HEK293 (cell line): ENCODE results near the gene FOXN3.

Experiments
- CTCF ChIA-PET: fragments of 350-600 bp; formaldehyde crosslinking; extraction: SDS; loops from one replicate; lab custom pipeline; 2021; ENCODE audit warnings: antibody characterized with exemption; lab: Yijun Ruan, JAX
- POLR2A ChIA-PET: fragments of 300-600 bp; formaldehyde crosslinking; extraction: SDS; loops from one replicate; lab custom pipeline; 2020; ENCODE audit warnings: antibody characterized with exemption, inconsistent platforms; lab: Yijun Ruan, JAX
- H3K27ac ChIP-seq: fragments of 200-500 bp; sonication (Bioruptor generic); 2 replicates; pipeline ENCODE4 v1.5.1; 2014; ENCODE audit warnings: low read depth, low read length, control low read depth, inconsistent platforms; ENCODE audit errors: extremely low read depth
- H3K36me3 ChIP-seq, 2 experiments: fragments of 200-500 bp in 1 of 2; sonication (Bioruptor generic) in 1 of 2; 1 replicate in 1 of 2; 2 replicates in 1 of 2; pipeline ENCODE4 v1.5.1; 2014 to 2017; ENCODE audit warnings: inconsistent platforms in 2 of 2, low read length in 2 of 2; ENCODE audit not compliant: control insufficient read depth in 2 of 2, insufficient read depth in 1 of 2
- H3K4me1 ChIP-seq: fragments of 200-500 bp; sonication (Bioruptor generic); 2 replicates; pipeline ENCODE4 v1.5.1; 2014; ENCODE audit warnings: mild to moderate bottlenecking, low read length, inconsistent platforms; ENCODE audit not compliant: control insufficient read depth, insufficient read depth
- H3K4me3 ChIP-seq: 2 replicates; pipeline ENCODE4 v1.5.1; 2011; ENCODE audit warnings: low read depth, mild to moderate bottlenecking, control low read depth, low read length, moderate library complexity
- H3K9me3 ChIP-seq: fragments of 200-500 bp; sonication (Bioruptor generic); 2 replicates; pipeline ENCODE4 v1.5.1; 2014; ENCODE audit warnings: low read depth, low read length, inconsistent platforms; ENCODE audit not compliant: control insufficient read depth, insufficient read depth
- OSR2 ChIP-seq: fragments of 450-650 bp; formaldehyde crosslinking; IDR thresholded peaks from 2 replicates; pipeline ENCODE4 v1.5.1; 2016; ENCODE audit warnings: missing biosample characterization, missing genetic modification characterization
- OVOL3 ChIP-seq: fragments of 450-650 bp; formaldehyde crosslinking; IDR thresholded peaks from 2 replicates; pipeline ENCODE4 v1.5.1; 2016; ENCODE audit warnings: missing biosample characterization, missing genetic modification characterization
- PRDM2 ChIP-seq: fragments of 450-650 bp; formaldehyde crosslinking; IDR thresholded peaks from 2 replicates; pipeline ENCODE4 v1.5.1; 2016; ENCODE audit warnings: missing biosample characterization, missing genetic modification characterization, borderline replicate concordance
- SALL2 ChIP-seq: fragments of 450-650 bp; formaldehyde crosslinking; IDR thresholded peaks from 2 replicates; pipeline ENCODE4 v1.5.0; 2017; ENCODE audit warnings: missing biosample characterization, mild to moderate bottlenecking, missing genetic modification characterization, borderline replicate concordance
- ZBTB1 ChIP-seq: fragments of 450-650 bp; formaldehyde crosslinking; IDR thresholded peaks from 2 replicates; pipeline ENCODE4 v1.5.1; 2016; ENCODE audit warnings: missing biosample characterization, missing genetic modification characterization
- ZEB2 ChIP-seq: fragments of 450-650 bp; formaldehyde crosslinking; IDR thresholded peaks from 2 replicates; pipeline ENCODE4 v1.5.1; 2016; ENCODE audit warnings: missing biosample characterization, missing genetic modification characterization
- ZFP3 ChIP-seq: fragments of 450-650 bp; formaldehyde crosslinking; IDR thresholded peaks from 2 replicates; pipeline ENCODE4 v1.5.1; 2016; ENCODE audit warnings: low read depth, missing biosample characterization, missing genetic modification characterization
- ZNF10 ChIP-seq: fragments of 450-650 bp; formaldehyde crosslinking; IDR thresholded peaks from 2 replicates; pipeline ENCODE4 v1.5.1; 2017; ENCODE audit warnings: missing biosample characterization, missing genetic modification characterization
- ZNF140 ChIP-seq: fragments of 450-650 bp; formaldehyde crosslinking; IDR thresholded peaks from 2 replicates; pipeline ENCODE4 v1.5.1; 2016; ENCODE audit warnings: missing biosample characterization, missing genetic modification characterization
- ZNF175 ChIP-seq: fragments of 450-650 bp; formaldehyde crosslinking; IDR thresholded peaks from 2 replicates; pipeline ENCODE4 v1.5.1; 2016; ENCODE audit warnings: missing biosample characterization, missing genetic modification characterization
- ZNF2 ChIP-seq: fragments of 450-650 bp; formaldehyde crosslinking; IDR thresholded peaks from 2 replicates; pipeline ENCODE4 v1.5.1; 2016; ENCODE audit warnings: missing biosample characterization, missing genetic modification characterization
- ZNF221 ChIP-seq: fragments of 450-650 bp; formaldehyde crosslinking; IDR thresholded peaks from 2 replicates; pipeline ENCODE4 v1.5.1; 2017; ENCODE audit warnings: missing biosample characterization, missing genetic modification characterization, borderline replicate concordance
- ZNF350 ChIP-seq: fragments of 450-650 bp; formaldehyde crosslinking; IDR thresholded peaks from 2 replicates; pipeline ENCODE4 v1.5.0; 2017; ENCODE audit warnings: missing biosample characterization, mild to moderate bottlenecking, missing genetic modification characterization
- ZNF391 ChIP-seq: fragments of 450-650 bp; formaldehyde crosslinking; IDR thresholded peaks from 2 replicates; pipeline ENCODE4 v1.5.1; 2016; ENCODE audit warnings: low read depth, missing biosample characterization, missing genetic modification characterization, borderline replicate concordance
- ZNF398 ChIP-seq: fragments of 450-650 bp; formaldehyde crosslinking; IDR thresholded peaks from 2 replicates; pipeline ENCODE4 v1.5.1; 2017; ENCODE audit warnings: missing biosample characterization, missing genetic modification characterization
- ZNF473 ChIP-seq: fragments of 450-650 bp; formaldehyde crosslinking; IDR thresholded peaks from 2 replicates; pipeline ENCODE4 v1.5.1; 2017; ENCODE audit warnings: missing biosample characterization, missing genetic modification characterization
- ZNF488 ChIP-seq: fragments of 450-650 bp; formaldehyde crosslinking; IDR thresholded peaks from 2 replicates; pipeline ENCODE4 v1.5.1; 2016; ENCODE audit warnings: missing biosample characterization, missing genetic modification characterization
- ZNF521 ChIP-seq: fragments of 450-650 bp; formaldehyde crosslinking; IDR thresholded peaks from 2 replicates; pipeline ENCODE4 v1.5.1; 2017; ENCODE audit warnings: missing biosample characterization, mild to moderate bottlenecking, missing genetic modification characterization
- ZNF529 ChIP-seq: fragments of 450-650 bp; formaldehyde crosslinking; IDR thresholded peaks from 2 replicates; pipeline ENCODE4 v1.5.1; 2017; ENCODE audit warnings: missing genetic modification characterization, missing biosample characterization; ENCODE audit not compliant: insufficient replicate concordance
- ZNF600 ChIP-seq: fragments of 450-650 bp; formaldehyde crosslinking; IDR thresholded peaks from 2 replicates; pipeline ENCODE4 v1.5.1; 2016; ENCODE audit warnings: missing biosample characterization, missing genetic modification characterization
- ZNF670 ChIP-seq: fragments of 450-650 bp; formaldehyde crosslinking; IDR thresholded peaks from 2 replicates; pipeline ENCODE4 v1.5.1; 2016; ENCODE audit warnings: missing biosample characterization, missing genetic modification characterization, low read depth
- ZNF707 ChIP-seq: fragments of 450-650 bp; formaldehyde crosslinking; IDR thresholded peaks from 2 replicates; pipeline ENCODE4 v1.5.1; 2016; ENCODE audit warnings: missing biosample characterization, missing genetic modification characterization
- ZNF785 ChIP-seq: fragments of 450-650 bp; formaldehyde crosslinking; IDR thresholded peaks from 2 replicates; pipeline ENCODE4 v1.5.1; 2016; ENCODE audit warnings: missing biosample characterization, missing genetic modification characterization
- ZNF837 ChIP-seq: fragments of 450-650 bp; formaldehyde crosslinking; IDR thresholded peaks from 2 replicates; pipeline ENCODE4 v1.5.1; 2016; ENCODE audit warnings: missing biosample characterization, missing genetic modification characterization
- ZSCAN5A ChIP-seq: fragments of 450-650 bp; formaldehyde crosslinking; IDR thresholded peaks from 2 replicates; pipeline ENCODE4 v1.5.1; 2016; ENCODE audit warnings: missing biosample characterization, missing genetic modification characterization

FOXN3 gene

DNA sequence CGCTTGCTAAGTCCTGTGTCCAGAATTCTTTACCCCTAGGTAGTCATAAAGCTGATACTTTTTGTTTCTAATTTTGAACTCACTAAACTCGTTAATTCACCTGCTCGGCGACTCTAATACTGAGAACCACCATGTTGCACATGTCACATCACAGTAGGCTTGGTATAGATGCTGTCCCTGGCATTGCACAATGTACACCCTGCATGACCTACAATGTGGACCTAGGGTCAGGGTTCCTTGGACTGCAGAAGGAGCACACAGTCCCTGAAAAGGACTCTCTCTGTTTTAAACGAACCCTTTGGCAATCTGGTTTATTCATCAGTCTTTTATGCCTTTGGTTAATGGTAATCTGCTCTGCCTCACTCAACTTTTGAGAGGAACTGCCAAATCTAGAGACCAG, 272.4 kb downstream of the FOXN3 start:
- Histone ChIP-seq H3K9me3 (no peaks in the 10 kb centered on the region), H3K4me3 (no peak overlapping the region), H3K4me1 (no peaks in the 10 kb centered on the region), H3K27ac (no peak overlapping the region), H3K36me3 (no peaks in the 10 kb centered on the region)
- TF ChIP-seq ZFP3 (tag by site-specific recombination) (no peak), ZNF175 (no peak), ZNF10 (tag by site-specific recombination) (no peak), ZNF707 (tag by site-specific recombination) (no peak), ZNF473 (tag by site-specific recombination) (no peak), ZNF785 (no peak), ZNF488 (tag by site-specific recombination) (no peak), SALL2 (tag by site-specific recombination) (no peak)
- CTCF ChIA-PET: no interaction called here
- POLR2A ChIA-PET: no interaction called here

GRCh38 chr14:89144066-89144465, 273.0 kb downstream of the FOXN3 start:
- H3K27ac ChIP-seq: no peak overlapping the region
- H3K4me3 ChIP-seq: no peak overlapping the region
- no peaks in the 10 kb centered on the region for H3K4me1 ChIP-seq
- CTCF ChIA-PET: no interaction called here
- POLR2A ChIA-PET: no interaction called here
- H3K9me3 ChIP-seq: no peaks in the 10 kb centered on the region
- no peak for TF ChIP-seq ZNF391 (tag by site-specific recombination)
- no peak for TF ChIP-seq ZNF398 (tag by site-specific recombination)
- no peak for TF ChIP-seq PRDM2 (tag by site-specific recombination)
- no peak for TF ChIP-seq ZBTB1 (tag by site-specific recombination)
- TF ChIP-seq ZNF600 (tag by site-specific recombination): no peak
- TF ChIP-seq ZNF2 (tag by site-specific recombination): no peak
- no peak for TF ChIP-seq ZNF221 (tag by site-specific recombination)
- TF ChIP-seq OSR2 (tag by site-specific recombination): no peak
- no peak for TF ChIP-seq ZNF140
- no peak for TF ChIP-seq ZNF837 (tag by site-specific recombination)
- no peak for TF ChIP-seq ZNF350
- TF ChIP-seq ZEB2 (tag by site-specific recombination): no peak
- no peak for TF ChIP-seq ZNF670 (tag by site-specific recombination)
- no peak for TF ChIP-seq ZNF529
- no peak for TF ChIP-seq ZSCAN5A (tag by site-specific recombination)
- TF ChIP-seq ZFP3 (tag by site-specific recombination): no peak
- no peak for TF ChIP-seq ZNF488 (tag by site-specific recombination)
- no peak for TF ChIP-seq OVOL3
- TF ChIP-seq ZNF521 (tag by site-specific recombination): no peak
- no peaks in the 10 kb centered on the region for H3K36me3 ChIP-seq
